Spleen (tissue), 11 donors: ENCODE results near the gene FAM222B. TPM values are rescaled to one million over a fixed set of nuclear protein-coding genes. Genes with fewer than 3 reads are reported as not detected.

Experiments
- DNase-seq: peaks from one replicate; pipeline ENCODE4 v3.0.0-alpha.2; 2020
- H3K27ac ChIP-seq, 8 donors: fragments of 200-600 bp; sonication (generic) in 7 of 8; 1 replicate in 4 of 8; 2 replicates in 4 of 8; pipeline versions ENCODE4 v1.5.0 to v1.8.0; 2016 to 2021; ENCODE audit warnings: inconsistent platforms in 4 of 8, mild to moderate bottlenecking in 4 of 8, moderate library complexity in 1 of 8
- H3K27me3 ChIP-seq, 7 donors: fragments of 200-600 bp; sonication (generic) in 6 of 7; replicated peaks in 1 of 7; 1 replicate in 4 of 7; 2 replicates in 3 of 7; pipeline versions ENCODE4 v1.5.0 to v1.8.0; 2016 to 2021; ENCODE audit warnings: inconsistent platforms in 3 of 7, mild to moderate bottlenecking in 1 of 7
- H3K36me3 ChIP-seq, 6 donors: fragments of 200-600 bp; sonication (generic) in 5 of 6; 1 replicate in 4 of 6; 2 replicates in 2 of 6; pipeline versions ENCODE4 v1.5.0 to v1.8.0; 2016 to 2021; ENCODE audit warnings: inconsistent platforms in 2 of 6
- H3K4me1 ChIP-seq, 6 donors: fragments of 200-600 bp; sonication (generic) in 5 of 6; 1 replicate in 3 of 6; 2 replicates in 3 of 6; pipeline versions ENCODE4 v1.5.0 to v1.8.0; 2016 to 2021; ENCODE audit warnings: inconsistent platforms in 3 of 6
- H3K4me3 ChIP-seq, 8 donors: fragments of 200-600 bp; sonication (generic) in 7 of 8; 1 replicate in 4 of 8; 2 replicates in 4 of 8; pipeline versions ENCODE4 v1.5.0 to v1.8.0; 2016 to 2021; ENCODE audit warnings: inconsistent platforms in 4 of 8, mild to moderate bottlenecking in 4 of 8, moderate library complexity in 2 of 8
- H3K9me3 ChIP-seq, 8 donors: fragments of 200-600 bp; sonication (generic) in 7 of 8; 1 replicate in 4 of 8; 2 replicates in 4 of 8; pipeline versions ENCODE4 v1.5.0 to v1.8.0; 2016 to 2021; ENCODE audit warnings: inconsistent platforms in 4 of 8
- CTCF ChIP-seq, 11 experiments: fragments of 200-600 bp in 7 of 11; fragments of 450-650 bp in 4 of 11; sonication (generic) in 4 of 11; IDR thresholded peaks in 8 of 11; conservative IDR thresholded peaks in 3 of 11; 1 replicate in 7 of 11; 2 replicates in 4 of 11; pipeline versions ENCODE4 v1.4.0 to v1.8.0; 2016 to 2021; ENCODE audit warnings: antibody characterized with exemption in 11 of 11, inconsistent platforms in 4 of 11, mild to moderate bottlenecking in 1 of 11
- POLR2A ChIP-seq, 3 donors: fragments of 450-650 bp; IDR thresholded peaks; one replicate each; pipeline ENCODE4 v1.5.1; 2017; ENCODE audit warnings: antibody characterized with exemption in 3 of 3, mild to moderate bottlenecking in 1 of 3
- POLR2AphosphoS5 ChIP-seq, 3 donors: sonication (generic); formaldehyde crosslinking; IDR thresholded peaks; one replicate each; pipeline ENCODE4 v1.5.1; 2017; ENCODE audit warnings: antibody characterized with exemption in 3 of 3
- WGBS, 5 donors: extraction: QIAGEN DNeasy Blood & Tissue Kit in 3 of 5; methylation state at CpG; one replicate each; pipeline versions ENCODE4 v1.1.5 to v1.1.7; 2013 to 2018; 5-methylcytosine and 5-hydroxymethylcytosine counted together
- intact Hi-C: fragments of 100-400 bp; cut with DNase I; formaldehyde crosslinking; loops from one replicate; pipeline ENCODE4 v1.15.0; 2023; ENCODE audit warnings: low total_unique reads
- polyA plus RNA-seq, 3 donors: library from polyadenylated mRNA; stranded (reverse); fragments of 200-250 nt; gene quantifications; one replicate each; pipeline ENCODE4 v1.2.1, GENCODE V29; 2013
- total RNA-seq, 7 donors: library from RNA; depleted of rRNA in 3 of 7; stranded (reverse); fragments of >200 nt in 3 of 7; fragmentation: NEBNext Ultra II Directional in 4 of 7; extraction: Animal tissue kit (Norgen Biotek cat#: 25700) in 4 of 7; gene quantifications; one replicate each; pipeline versions ENCODE4 v1.1.0 to v1.2.1, GENCODE V29; 2016 to 2021
- donor health status: healthy with polysubstance abuse.
- donor health status: DM: no; HTN: no; CAD: no; lungs with moderate emphysema.
- donor health status: DM: no; HTN: no; CAD: no.
- donor health status: Bipolar disorder and iron deficiency.
- donor health status: healthy.
- donor health status: DM: no; HTN: no; CAD: no.
- donor health status: DM: yes; HTN: yes; CAD: no.

FAM222B gene
- total and polyA plus RNA-seq, 10 donors = 2.9 to 23.6 (median 15.0) TPM

- intact Hi-C loops = no loop called here
- H3K4me1 ChIP-seq = peaks cover 20 to 95% (median 81%) of the 10 kb centered on the region in 6 donors
These were observed 100.9 kb downstream of the FAM222B start for GRCh38 chr17:28741358-28742349.

GRCh38 chr17:28740406-28741357 is 101.9 kb downstream of the FAM222B start:
- peaks cover 10 to 85% (median 71%) of the 10 kb centered on the region in 6 donors for H3K4me1 ChIP-seq
- H3K27me3 ChIP-seq = peaks cover 0 to 14% (median 0%) of the 10 kb centered on the region in 7 donors
- peak overlapping the region in 1 of 8 donors; percentile 7 for H3K4me3 ChIP-seq
- WGBS, 5 donors = 47 to 79% (median 72%) methylated on average over 10 of the region's 10 CpGs
- H3K27ac ChIP-seq = peak overlapping the region in 6 of 8 donors; percentile 20 to 96 (median 94)
- TF ChIP-seq POLR2AphosphoS5 (IDR thresholded peaks at IDR 0.05) (no peak), POLR2A (IDR thresholded peaks at IDR 0.05) (no peak), CTCF (IDR thresholded peaks at IDR 0.05 in 8 of 11, conservative IDR thresholded peaks at IDR 0.05 in 3 of 11) (no peak)
- DNase-seq = peak; percentile 69
- peaks cover 0 to 9% (median 0%) of the 10 kb centered on the region in 6 donors for H3K36me3 ChIP-seq
- intact Hi-C loops = no loop called here
- H3K9me3 ChIP-seq = no peaks in the 10 kb centered on the region

More at GRCh38 chr17:28741358-28742349, 100.9 kb downstream of the FAM222B start:
- Histone ChIP-seq H3K36me3 (peaks cover 0 to 9% (median 0%) of the 10 kb centered on the region in 6 donors), H3K27me3 (peaks cover 0 to 14% (median 0%) of the 10 kb centered on the region in 7 donors), H3K4me3 (peak overlapping the region in 1 of 8 donors; percentile 7), H3K27ac (peak overlapping the region in 7 of 8 donors; percentile 20 to 96 (median 94)), H3K9me3 (no peaks in the 10 kb centered on the region)
- DNase-seq = peak; percentile 85
- TF ChIP-seq CTCF (IDR thresholded peaks at IDR 0.05 in 8 of 11, conservative IDR thresholded peaks at IDR 0.05 in 3 of 11) (no peak), POLR2AphosphoS5 (IDR thresholded peaks at IDR 0.05) (peak in 2 of 3 donors; percentile 60 to 71), POLR2A (IDR thresholded peaks at IDR 0.05) (no peak)
- WGBS, 5 donors = 45 to 55% (median 50%) methylated on average over 18 to 19 of the region's 19 CpGs

- H3K9me3 ChIP-seq = no peaks in the 10 kb centered on the region
- TF ChIP-seq POLR2AphosphoS5 (IDR thresholded peaks at IDR 0.05) (peak; percentile 5 to 76 (median 54)), CTCF (IDR thresholded peaks at IDR 0.05 in 8 of 11, conservative IDR thresholded peaks at IDR 0.05 in 3 of 11) (no peak)
- peaks cover 0 to 26% (median 2%) of the 10 kb centered on the region in 6 donors for H3K36me3 ChIP-seq
- peak overlapping the region in 1 of 8 donors; percentile 4 for H3K4me3 ChIP-seq
- intact Hi-C loops = no loop called here
- peaks cover 9 to 81% (median 54%) of the 10 kb centered on the region in 6 donors for H3K4me1 ChIP-seq
- no peaks in the 10 kb centered on the region for H3K27me3 ChIP-seq
- peak; percentile 83 for DNase-seq
- WGBS, 5 donors = 45 to 68% (median 64%) methylated on average over 9 to 10 of the region's 10 CpGs
- H3K27ac ChIP-seq = peak overlapping the region in 7 of 8 donors; percentile 0 to 96 (median 66)
These were observed 103.8 kb downstream of the FAM222B start for GRCh38 chr17:28738680-28739384.
